Common myeloid progenitor, CD34-positive (primary cell): ENCODE data around the gene USP17L29.
"Not testable (repeated sequence)": the region's sequence is repeated elsewhere in the genome, so short reads cannot be mapped to it uniquely, and the experiment has no call there.

Experiments
- CTCF ChIA-PET: fragments of 350-600 bp; sonication (Branson Sonifier 250); formaldehyde crosslinking; loops from one replicate; lab custom pipeline; 2021; ENCODE audit warnings: antibody characterized with exemption; lab: Charles Lee
- POLR2A ChIA-PET: fragments of 350-600 bp; sonication (Branson Sonifier 250); formaldehyde crosslinking; loops from one replicate; lab custom pipeline; 2021; ENCODE audit warnings: antibody characterized with exemption; lab: Charles Lee
- DNase-seq, 3 donors: peaks; one replicate each; pipeline versions ENCODE4 v3.0.0 to v3.0.0-alpha.2; 2013
- H3K27ac ChIP-seq, 2 experiments: 1 replicate in 1 of 2; 2 replicates in 1 of 2; pipeline ENCODE4 v1.7.0; 2013; ENCODE audit warnings: inconsistent platforms in 2 of 2, low read length in 2 of 2, mild to moderate bottlenecking in 2 of 2, low read depth in 1 of 2, moderate library complexity in 1 of 2; ENCODE audit not compliant: severe bottlenecking in 2 of 2, insufficient read depth in 1 of 2, poor library complexity in 1 of 2
- H3K27me3 ChIP-seq, 5 experiments: replicated peaks in 2 of 5; 1 replicate in 3 of 5; 2 replicates in 2 of 5; pipeline versions ENCODE4 v1.6.1 to v1.7.0; 2013; ENCODE audit warnings: low read length in 4 of 5, mild to moderate bottlenecking in 2 of 5, moderate library complexity in 2 of 5, inconsistent platforms in 1 of 5; ENCODE audit not compliant: insufficient read depth in 5 of 5, control insufficient read depth in 4 of 5
- H3K36me3 ChIP-seq, 4 experiments: 1 replicate in 2 of 4; 2 replicates in 2 of 4; pipeline versions ENCODE4 v1.6.1 to v1.7.0; 2013; ENCODE audit warnings: low read length in 3 of 4, control low read depth in 1 of 4, mild to moderate bottlenecking in 1 of 4; ENCODE audit not compliant: control insufficient read depth in 4 of 4, insufficient read depth in 4 of 4
- H3K4me1 ChIP-seq, 4 experiments: 1 replicate in 3 of 4; 2 replicates in 1 of 4; pipeline versions ENCODE4 v1.6.1 to v1.7.1; 2013; ENCODE audit warnings: low read length in 3 of 4, mild to moderate bottlenecking in 3 of 4, control low read depth in 1 of 4, inconsistent platforms in 1 of 4, moderate library complexity in 1 of 4; ENCODE audit not compliant: control insufficient read depth in 4 of 4, insufficient read depth in 4 of 4; ENCODE audit errors: control extremely low read depth in 1 of 4
- H3K4me3 ChIP-seq, 7 experiments: 1 replicate in 4 of 7; 2 replicates in 3 of 7; pipeline versions ENCODE4 v1.5.1 to v1.7.0; 2013; ENCODE audit warnings: mild to moderate bottlenecking in 7 of 7, low read length in 6 of 7, moderate library complexity in 6 of 7, inconsistent platforms in 2 of 7, low read depth in 2 of 7, control low read depth in 1 of 7; ENCODE audit not compliant: insufficient read depth in 4 of 7, control insufficient read depth in 1 of 7; ENCODE audit errors: extremely low read depth in 1 of 7
- H3K9me3 ChIP-seq, 5 experiments: 1 replicate in 4 of 5; 2 replicates in 1 of 5; pipeline versions ENCODE4 v1.6.1 to v1.7.1; 2013; ENCODE audit warnings: low read length in 4 of 5, mild to moderate bottlenecking in 2 of 5, inconsistent platforms in 1 of 5, low read depth in 1 of 5, moderate library complexity in 1 of 5; ENCODE audit not compliant: control insufficient read depth in 4 of 5, insufficient read depth in 2 of 5; ENCODE audit errors: control extremely low read depth in 1 of 5
- whole genome bisulfite sequencing: methylation state at CpG from one replicate; pipeline ENCODE4 v1.1.5; 2013; ENCODE audit not compliant: insufficient coverage; 5-methylcytosine and 5-hydroxymethylcytosine counted together

The USP17L29 gene

DNA sequence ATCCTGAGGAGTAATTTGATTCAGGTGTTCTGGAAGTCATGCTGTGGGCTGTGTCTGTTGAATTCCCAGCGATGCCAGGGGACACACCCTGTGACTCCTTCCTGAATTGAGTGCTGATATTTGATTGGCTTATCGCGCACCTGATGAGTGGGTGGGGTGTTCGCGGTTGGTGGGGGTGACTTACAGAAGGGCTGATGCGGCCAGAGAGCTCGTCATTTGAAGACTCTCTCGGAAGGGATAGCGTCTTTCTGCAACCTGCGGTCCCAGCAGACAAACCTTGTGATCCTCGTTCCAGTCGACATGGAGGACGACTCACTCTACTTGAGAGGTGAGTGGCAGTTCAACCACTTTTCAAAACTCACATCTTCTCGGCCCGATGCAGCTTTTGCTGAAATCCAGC, 4.8 kb upstream of the USP17L29 start, which contains the start of gene USP17L28:
Gene USP17L28 (plus strand): TSS at position 301 of the 400 bp plus-strand sequence. CDS start 0 bp downstream, at position 301.
- H3K36me3 ChIP-seq, DNase-seq, H3K27ac ChIP-seq, POLR2A ChIA-PET, H3K27me3 ChIP-seq, H3K9me3 ChIP-seq, CTCF ChIA-PET, H3K4me3 ChIP-seq, H3K4me1 ChIP-seq: not testable (repeated sequence)
- WGBS, result no CpG with 5 or more reads among the region's 15 CpGs

DNA sequence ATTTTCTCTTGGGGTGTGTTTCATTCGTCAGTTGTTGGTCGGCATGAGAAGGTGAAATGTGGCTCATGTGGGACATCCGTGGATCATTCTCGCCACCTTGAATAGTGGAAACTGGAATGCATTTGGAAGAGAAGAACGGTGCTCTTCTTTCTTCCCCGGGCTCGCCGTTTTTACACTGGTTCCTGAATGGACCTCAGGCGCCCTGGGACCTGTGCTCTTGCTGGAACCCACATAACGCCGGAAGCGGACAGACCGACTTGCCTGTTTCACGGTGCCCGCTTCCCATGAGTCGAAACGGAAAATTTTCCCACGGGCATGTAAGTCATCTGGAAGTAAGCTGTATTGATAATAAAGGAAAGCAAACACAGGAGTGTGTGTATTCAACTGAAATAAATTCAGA, 2.6 kb upstream of the USP17L29 start:
- H3K27ac ChIP-seq, H3K36me3 ChIP-seq, H3K9me3 ChIP-seq, POLR2A ChIA-PET, H3K4me3 ChIP-seq, H3K27me3 ChIP-seq, CTCF ChIA-PET, H3K4me1 ChIP-seq, DNase-seq: not testable (repeated sequence)
- no CpG with 5 or more reads among the region's 18 CpGs for WGBS

DNA sequence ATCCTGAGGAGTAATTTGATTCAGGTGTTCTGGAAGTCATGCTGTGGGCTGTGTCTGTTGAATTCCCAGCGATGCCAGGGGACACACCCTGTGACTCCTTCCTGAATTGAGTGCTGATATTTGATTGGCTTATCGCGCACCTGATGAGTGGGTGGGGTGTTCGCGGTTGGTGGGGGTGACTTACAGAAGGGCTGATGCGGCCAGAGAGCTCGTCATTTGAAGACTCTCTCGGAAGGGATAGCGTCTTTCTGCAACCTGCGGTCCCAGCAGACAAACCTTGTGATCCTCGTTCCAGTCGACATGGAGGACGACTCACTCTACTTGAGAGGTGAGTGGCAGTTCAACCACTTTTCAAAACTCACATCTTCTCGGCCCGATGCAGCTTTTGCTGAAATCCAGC, 9.4 kb downstream of the USP17L29 start, which contains the start of gene USP17L30:
Gene USP17L30 (plus strand): TSS at position 301 of the 400 bp plus-strand sequence. CDS start 0 bp downstream, at position 301.
- H3K36me3 ChIP-seq, H3K9me3 ChIP-seq, DNase-seq, H3K4me1 ChIP-seq, H3K27ac ChIP-seq, H3K27me3 ChIP-seq, CTCF ChIA-PET, H3K4me3 ChIP-seq, POLR2A ChIA-PET: not testable (repeated sequence)
- WGBS, result no CpG with 5 or more reads among the region's 15 CpGs

DNA sequence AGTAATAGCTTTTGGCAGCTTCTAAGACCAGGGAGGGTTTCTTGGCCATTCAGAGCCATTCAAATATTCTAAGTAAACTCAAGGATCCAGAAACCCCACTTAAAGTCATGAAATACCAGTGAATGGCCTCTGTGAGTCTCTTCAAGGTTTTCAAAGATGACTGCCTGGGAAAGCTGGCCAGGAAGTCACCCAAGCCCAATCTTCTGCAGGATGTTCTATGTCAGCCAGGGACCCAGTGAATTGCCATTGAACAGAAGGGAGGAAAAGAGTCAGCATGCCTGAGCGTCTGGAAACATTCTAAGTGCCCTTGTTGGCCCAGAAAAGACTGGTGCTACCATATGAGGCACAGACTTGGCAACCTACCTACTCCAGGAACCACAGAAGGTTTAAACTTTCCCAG, 26.4 kb downstream of the USP17L29 start:
- POLR2A ChIA-PET, H3K4me1 ChIP-seq, H3K27ac ChIP-seq, H3K36me3 ChIP-seq, H3K4me3 ChIP-seq, H3K9me3 ChIP-seq, H3K27me3 ChIP-seq, DNase-seq, CTCF ChIA-PET: not testable (repeated sequence)
- WGBS, result 100% methylated on average over 1 of the region's 1 CpG

DNA sequence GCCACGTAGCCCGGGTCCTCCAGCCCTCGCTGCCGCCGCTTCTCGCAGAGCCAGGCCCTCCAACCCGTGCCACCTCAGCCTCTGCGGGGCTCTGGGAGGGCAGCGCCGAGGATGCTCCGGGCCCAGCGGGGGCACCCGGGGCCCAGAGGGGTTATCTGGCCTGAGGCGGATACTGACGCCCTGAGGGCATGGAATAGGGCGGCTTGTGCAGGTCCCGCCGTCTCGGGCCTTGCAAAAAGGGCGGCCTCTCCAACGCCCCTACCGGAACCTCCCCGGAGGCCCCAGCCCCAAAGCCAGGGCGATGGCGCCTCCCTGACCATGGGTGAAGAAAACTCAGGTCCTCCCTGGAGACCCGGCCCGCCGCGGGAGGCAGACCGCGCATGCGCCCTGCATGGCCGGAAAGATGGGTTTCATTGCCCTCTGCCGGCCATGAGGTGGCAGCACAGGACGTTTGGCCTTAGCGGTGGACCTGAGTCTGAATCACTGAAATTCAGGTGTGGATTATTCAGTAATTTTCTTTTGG, 27.6 kb downstream of the USP17L29 start:
- 47% methylated on average over 9 of the region's 36 CpGs for WGBS
- peak overlapping the region in 5 of 7 experiments; percentile 19 to 77 (median 55) for H3K4me3 ChIP-seq

DNA sequence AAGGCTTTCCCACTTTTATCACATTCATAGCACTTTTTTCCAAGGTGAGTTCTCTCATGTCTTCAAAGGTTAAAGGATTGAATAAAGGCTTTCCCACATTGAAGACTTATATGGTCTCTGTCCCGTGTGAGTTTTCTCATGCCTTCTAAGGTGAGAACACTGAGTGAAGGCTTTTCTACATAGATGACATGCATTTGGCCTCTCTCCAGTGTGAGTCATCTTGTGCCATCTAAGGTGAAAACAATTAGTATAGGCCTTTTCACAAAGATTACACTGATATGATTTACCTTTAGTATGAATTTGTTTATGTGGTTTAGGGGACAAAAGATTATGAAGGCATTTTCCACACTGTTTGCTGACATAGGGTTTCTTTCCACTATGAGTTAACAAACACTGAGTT, 30.7 kb downstream of the USP17L29 start:
- CTCF ChIA-PET, result no interaction called here
- Histone ChIP-seq H3K4me3 (no peak overlapping the region), H3K27ac (no peak overlapping the region), H3K9me3 (no peaks in the 10 kb centered on the region), H3K4me1 (peaks cover 0 to 9% (median 0%) of the 10 kb centered on the region in 4 experiments), H3K27me3 (no peaks in the 10 kb centered on the region), H3K36me3 (no peaks in the 10 kb centered on the region)
- POLR2A ChIA-PET, result no interaction called here
- peak in 1 of 3 donors; percentile 11 for DNase-seq
- 100% methylated on average over 1 of the region's 1 CpG for WGBS

More for the DNA sequence above, 27.6 kb downstream of the USP17L29 start:
- H3K27ac ChIP-seq, H3K9me3 ChIP-seq, CTCF ChIA-PET, H3K36me3 ChIP-seq, H3K4me1 ChIP-seq, POLR2A ChIA-PET, H3K27me3 ChIP-seq: not testable (repeated sequence)
- peak in 2 of 3 donors; percentile 21 to 58 for DNase-seq

DNA sequence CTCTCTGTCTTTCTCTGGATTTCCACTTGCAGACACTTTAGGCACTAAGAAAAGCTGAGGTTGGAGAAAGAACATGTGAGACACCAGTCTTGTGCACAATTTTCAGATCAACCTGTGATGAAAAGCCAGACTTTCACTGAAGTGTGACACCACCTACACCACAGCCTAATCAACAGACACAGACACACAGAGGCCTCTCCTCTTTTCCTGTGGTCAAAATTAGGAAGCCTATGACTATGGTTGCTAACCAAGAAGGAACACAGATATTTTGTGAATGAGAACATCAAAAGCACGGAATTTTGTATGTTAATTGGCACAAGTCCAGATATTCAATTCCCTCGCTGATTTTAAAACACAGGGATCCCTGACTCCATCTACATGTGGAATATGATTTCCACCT, 35.6 kb downstream of the USP17L29 start:
- H3K27ac ChIP-seq, POLR2A ChIA-PET, H3K9me3 ChIP-seq, H3K4me1 ChIP-seq, H3K36me3 ChIP-seq, H3K27me3 ChIP-seq, CTCF ChIA-PET: not testable (repeated sequence)
- peak overlapping the region in 1 of 7 experiments; percentile 55 for H3K4me3 ChIP-seq
- DNase-seq, result peak; percentile 19 to 89 (median 75)
- 17% methylated on average over 1 of the region's 2 CpGs for WGBS
